ENCODE data around the gene ALK.

GRCh38 chr2:29154610-29155009 is 766.8 kb downstream of the ALK start:
- TF ChIP-seq, protein P1, sequence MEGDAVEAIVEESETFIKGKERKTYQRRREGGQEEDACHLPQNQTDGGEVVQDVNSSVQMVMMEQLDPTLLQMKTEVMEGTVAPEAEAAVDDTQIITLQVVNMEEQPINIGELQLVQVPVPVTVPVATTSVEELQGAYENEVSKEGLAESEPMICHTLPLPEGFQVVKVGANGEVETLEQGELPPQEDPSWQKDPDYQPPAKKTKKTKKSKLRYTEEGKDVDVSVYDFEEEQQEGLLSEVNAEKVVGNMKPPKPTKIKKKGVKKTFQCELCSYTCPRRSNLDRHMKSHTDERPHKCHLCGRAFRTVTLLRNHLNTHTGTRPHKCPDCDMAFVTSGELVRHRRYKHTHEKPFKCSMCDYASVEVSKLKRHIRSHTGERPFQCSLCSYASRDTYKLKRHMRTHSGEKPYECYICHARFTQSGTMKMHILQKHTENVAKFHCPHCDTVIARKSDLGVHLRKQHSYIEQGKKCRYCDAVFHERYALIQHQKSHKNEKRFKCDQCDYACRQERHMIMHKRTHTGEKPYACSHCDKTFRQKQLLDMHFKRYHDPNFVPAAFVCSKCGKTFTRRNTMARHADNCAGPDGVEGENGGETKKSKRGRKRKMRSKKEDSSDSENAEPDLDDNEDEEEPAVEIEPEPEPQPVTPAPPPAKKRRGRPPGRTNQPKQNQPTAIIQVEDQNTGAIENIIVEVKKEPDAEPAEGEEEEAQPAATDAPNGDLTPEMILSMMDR (tag by site-specific recombination; IDR thresholded peaks at IDR 0.05) = no peak
- TF ChIP-seq ZNF654 (tag by site-specific recombination; IDR thresholded peaks at IDR 0.05; ENCODE audit: low read depth) = no peak
- no peak for TF ChIP-seq ZBTB1 (tag by site-specific recombination; IDR thresholded peaks at IDR 0.05)
- TF ChIP-seq ZNF433 (tag by site-specific recombination; IDR thresholded peaks at IDR 0.05; ENCODE audit: low read depth) = no peak
- no peak for TF ChIP-seq ZNF133 (tag by site-specific recombination; IDR thresholded peaks at IDR 0.05)
- TF ChIP-seq, protein P2, sequence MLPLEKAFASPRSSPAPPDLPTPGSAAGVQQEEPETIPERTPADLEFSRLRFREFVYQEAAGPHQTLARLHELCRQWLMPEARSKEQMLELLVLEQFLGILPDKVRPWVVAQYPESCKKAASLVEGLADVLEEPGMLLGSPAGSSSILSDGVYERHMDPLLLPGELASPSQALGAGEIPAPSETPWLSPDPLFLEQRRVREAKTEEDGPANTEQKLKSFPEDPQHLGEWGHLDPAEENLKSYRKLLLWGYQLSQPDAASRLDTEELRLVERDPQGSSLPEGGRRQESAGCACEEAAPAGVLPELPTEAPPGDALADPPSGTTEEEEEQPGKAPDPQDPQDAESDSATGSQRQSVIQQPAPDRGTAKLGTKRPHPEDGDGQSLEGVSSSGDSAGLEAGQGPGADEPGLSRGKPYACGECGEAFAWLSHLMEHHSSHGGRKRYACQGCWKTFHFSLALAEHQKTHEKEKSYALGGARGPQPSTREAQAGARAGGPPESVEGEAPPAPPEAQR (tag by site-specific recombination; IDR thresholded peaks at IDR 0.05) = no peak

Data from HEK293 (cell line).